ENCODE measurements around the gene TMEM98.
"Not testable (repeated sequence)": the region's sequence is repeated elsewhere in the genome, so short reads cannot be mapped to it uniquely, and the experiment has no call there.

Gene TMEM98

GRCh38 chr17:32976605-32977004, 48.7 kb downstream of the TMEM98 start:
- no peak for DNase-seq (ENCODE audit: low read depth in 1 of 2, low spot score in 1 of 2)

GRCh38 chr17:32980230-32980629, 52.3 kb downstream of the TMEM98 start:
- no peak for DNase-seq (ENCODE audit: low read depth in 1 of 2, low spot score in 1 of 2)

GRCh38 chr17:32981611-32982010, 53.7 kb downstream of the TMEM98 start:
- not testable (repeated sequence) for DNase-seq (ENCODE audit: low read depth in 1 of 2, low spot score in 1 of 2)

GRCh38 chr17:32985050-32985756, 57.2 kb downstream of the TMEM98 start:
- DNase-seq (ENCODE audit: low read depth in 1 of 2, low spot score in 1 of 2), result no peak

GRCh38 chr17:32987453-32987805, 59.5 kb downstream of the TMEM98 start:
- not testable (repeated sequence) for DNase-seq (ENCODE audit: low read depth in 1 of 2, low spot score in 1 of 2)

- DNase-seq (ENCODE audit: low read depth in 1 of 2, low spot score in 1 of 2), result not testable (repeated sequence)
Observed at GRCh38 chr17:32987868-32988267, 59.9 kb downstream of the TMEM98 start.

GRCh38 chr17:32988481-32989101, 60.6 kb downstream of the TMEM98 start:
- DNase-seq (ENCODE audit: low read depth in 1 of 2, low spot score in 1 of 2), result no peak

- DNase-seq (ENCODE audit: low read depth in 1 of 2, low spot score in 1 of 2), result no peak
Observed at GRCh38 chr17:32992321-32993033, 64.5 kb downstream of the TMEM98 start.

- no peak for DNase-seq (ENCODE audit: low read depth in 1 of 2, low spot score in 1 of 2)
Observed at GRCh38 chr17:32993977-32994376, 66.0 kb downstream of the TMEM98 start.

All from activated T-helper 1 cell treated with anti-CD3 and anti-CD28 coated beads, Interleukin-2, amount 50 U/mL, for 16 hours (primary cell).